Cardiac muscle cell (in vitro differentiated cells and primary cell): ENCODE results near the gene CTTNBP2. TPM values are rescaled to one million over a fixed set of nuclear protein-coding genes. Genes with fewer than 3 reads are reported as not detected.

Source experiments
- DNase-seq, 2 donors: peaks; one replicate each; pipeline versions ENCODE4 v3.0.0 to v3.0.0-alpha.2; 2010 to 2017; ENCODE audit warnings: low read depth in 1 of 2, low spot score in 1 of 2
- H3K27ac ChIP-seq: fragments of 200-600 bp; sonication (generic); 2 replicates; pipeline ENCODE4 v1.5.1; 2016
- H3K27me3 ChIP-seq: fragments of 200-600 bp; sonication (generic); 2 replicates; pipeline ENCODE4 v1.6.0; 2016; ENCODE audit warnings: control low read depth
- H3K36me3 ChIP-seq: fragments of 200-600 bp; sonication (generic); 2 replicates; pipeline ENCODE4 v1.5.1; 2016; ENCODE audit warnings: control low read depth
- H3K4me1 ChIP-seq: fragments of 200-600 bp; sonication (generic); 2 replicates; pipeline ENCODE4 v1.8.1; 2017; ENCODE audit warnings: low read depth, mild to moderate bottlenecking, mixed run types
- H3K4me3 ChIP-seq: fragments of 200-600 bp; sonication (generic); 2 replicates; pipeline ENCODE4 v1.5.1; 2016; ENCODE audit warnings: mild to moderate bottlenecking
- H3K9me3 ChIP-seq: fragments of 200-600 bp; sonication (generic); 2 replicates; pipeline ENCODE4 v1.5.1; 2017; ENCODE audit warnings: low read depth, mild to moderate bottlenecking, control low read depth
- CTCF ChIP-seq: IDR thresholded peaks from 2 replicates; pipeline ENCODE4 v1.5.1; 2012; ENCODE audit warnings: low read depth, mild to moderate bottlenecking, low read length
- polyA plus RNA-seq: library from polyadenylated mRNA; unstranded; fragments of >200 nt; fragmentation: Nextera tagmentation; extraction: Ambion mirVana; gene quantifications from 2 replicates; pipeline ENCODE4 v1.2.1, GENCODE V29; 2016
- total RNA-seq: library from RNA; depleted of rRNA; stranded (reverse); fragments of >200 nt; gene quantifications from 2 replicates; pipeline ENCODE4 v1.2.3, GENCODE V29; 2016

CTTNBP2 gene
- total and polyA plus RNA-seq, 2 experiments from 2014 or later = 30.0 to 51.2 TPM

- no peak for TF ChIP-seq CTCF
- Histone ChIP-seq H3K27ac (no peak overlapping the region), H3K27me3 (no peaks in the 10 kb centered on the region), H3K4me3 (no peak overlapping the region), H3K9me3 (no peaks in the 10 kb centered on the region), H3K36me3 (no peaks in the 10 kb centered on the region), H3K4me1 (peaks cover 10% of the 10 kb centered on the region)
- no peak for DNase-seq
Observed at GRCh38 chr7:117841611-117842010, 31.6 kb downstream of the CTTNBP2 start.

- H3K9me3 ChIP-seq = no peaks in the 10 kb centered on the region
- DNase-seq = no peak
Observed at GRCh38 chr7:117841011-117841410, 32.2 kb downstream of the CTTNBP2 start.

GRCh38 chr7:117839507-117839906 lies 33.7 kb downstream of the CTTNBP2 start:
- H3K4me1 ChIP-seq = peaks cover 10% of the 10 kb centered on the region
- no peak for TF ChIP-seq CTCF

More at GRCh38 chr7:117841011-117841410, 32.2 kb downstream of the CTTNBP2 start:
- Histone ChIP-seq H3K4me1 (peaks cover 10% of the 10 kb centered on the region), H3K27ac (no peak overlapping the region), H3K36me3 (no peaks in the 10 kb centered on the region), H3K4me3 (no peak overlapping the region), H3K27me3 (no peaks in the 10 kb centered on the region)
- no peak for TF ChIP-seq CTCF

GRCh38 chr7:117837841-117838240 lies 35.4 kb downstream of the CTTNBP2 start:
- Histone ChIP-seq H3K4me1 (peaks cover 10% of the 10 kb centered on the region), H3K4me3 (no peak overlapping the region), H3K27ac (no peak overlapping the region), H3K27me3 (no peaks in the 10 kb centered on the region), H3K9me3 (no peaks in the 10 kb centered on the region), H3K36me3 (no peaks in the 10 kb centered on the region)
- no peak for TF ChIP-seq CTCF
- no peak for DNase-seq

More at GRCh38 chr7:117839507-117839906, 33.7 kb downstream of the CTTNBP2 start:
- H3K27me3 ChIP-seq = no peaks in the 10 kb centered on the region
- DNase-seq = no peak
- peak overlapping the region; percentile 3 for H3K27ac ChIP-seq
- H3K9me3 ChIP-seq = no peaks in the 10 kb centered on the region
- H3K36me3 ChIP-seq = no peaks in the 10 kb centered on the region
- no peak overlapping the region for H3K4me3 ChIP-seq

GRCh38 chr7:117835016-117835664 lies 38.1 kb downstream of the CTTNBP2 start:
- H3K9me3 ChIP-seq = no peaks in the 10 kb centered on the region
- H3K36me3 ChIP-seq = no peaks in the 10 kb centered on the region
- TF ChIP-seq CTCF = no peak
- no peaks in the 10 kb centered on the region for H3K27me3 ChIP-seq
- peak overlapping the region; percentile 38 for H3K27ac ChIP-seq
- no peak overlapping the region for H3K4me3 ChIP-seq
- H3K4me1 ChIP-seq = peaks cover 21% of the 10 kb centered on the region
- DNase-seq = no peak
